Uterus (tissue), 2 donors: ENCODE data around the gene COL9A3.
A peak's percentile ranks its signal among the peaks of the same experiment; 100 is the strongest.

Experiments used
- CTCF ChIP-seq, 4 experiments: fragments of 200-600 bp in 2 of 4; fragments of 450-650 bp in 2 of 4; sonication (generic) in 2 of 4; IDR thresholded peaks; one replicate each; pipeline ENCODE4 v1.5.1; 2016 to 2019; ENCODE audit warnings: antibody characterized with exemption in 4 of 4, mild to moderate bottlenecking in 2 of 4, moderate library complexity in 1 of 4
- POLR2A ChIP-seq, 2 donors: fragments of 450-650 bp; IDR thresholded peaks; one replicate each; pipeline ENCODE4 v1.6.1; 2016; ENCODE audit warnings: antibody characterized with exemption in 2 of 2, mild to moderate bottlenecking in 1 of 2, moderate library complexity in 1 of 2

- TF ChIP-seq CTCF (IDR thresholded peaks at IDR 0.05) (no peak), POLR2A (IDR thresholded peaks at IDR 0.05) (peak in 1 of 2 donors; percentile 28)
Measured at GRCh38 chr20:62795023-62795761, 21.7 kb upstream of the COL9A3 start.
